GM23338 (cell line): ENCODE results near the gene KCNJ10. TPM values are rescaled to one million over a fixed set of nuclear protein-coding genes. Genes with fewer than 3 reads are reported as not detected.
A peak's percentile ranks its signal among the peaks of the same experiment; 100 is the strongest.

Experiments
- ATAC-seq: fragments of 200-7000 bp; cut with Tn5 transposase; 3 replicates; pipeline ENCODE4 v1.9.1; 2020
- DNase-seq: peaks from one replicate; pipeline ENCODE4 v3.0.0-alpha.2; 2015; ENCODE audit warnings: low spot score
- H2AFZ ChIP-seq: fragments of 200-600 bp; sonication (generic); 2 replicates; pipeline ENCODE4 v1.8.0; 2016; ENCODE audit warnings: antibody characterized with exemption, mild to moderate bottlenecking, moderate library complexity
- H3F3A ChIP-seq: fragments of 200-600 bp; sonication (generic); replicated peaks from 2 replicates; pipeline ENCODE4 v1.8.0; 2017; ENCODE audit warnings: antibody characterized with exemption, mixed run types, low read depth
- H3K27ac ChIP-seq: fragments of 200-600 bp; sonication (generic); 2 replicates; pipeline ENCODE4 v1.6.1; 2016; ENCODE audit warnings: low read depth
- H3K27me3 ChIP-seq: fragments of 200-600 bp; sonication (generic); 2 replicates; pipeline ENCODE4 v1.8.0; 2016; ENCODE audit warnings: mild to moderate bottlenecking, mixed run types, moderate library complexity; ENCODE audit not compliant: insufficient read depth
- H3K36me3 ChIP-seq: fragments of 200-600 bp; sonication (generic); 2 replicates; pipeline ENCODE4 v1.8.0; 2016; ENCODE audit warnings: mild to moderate bottlenecking; ENCODE audit not compliant: insufficient read depth
- H3K4me1 ChIP-seq: fragments of 200-600 bp; sonication (generic); 2 replicates; pipeline ENCODE4 v1.8.0; 2016; ENCODE audit warnings: mild to moderate bottlenecking, moderate library complexity; ENCODE audit not compliant: insufficient read depth
- H3K4me2 ChIP-seq: fragments of 200-600 bp; sonication (generic); 2 replicates; pipeline ENCODE4 v1.7.1; 2017; ENCODE audit warnings: mixed run types
- H3K4me3 ChIP-seq: fragments of 200-600 bp; sonication (generic); 2 replicates; pipeline ENCODE4 v1.6.1; 2016; ENCODE audit warnings: mixed run types
- H3K79me2 ChIP-seq: fragments of 200-600 bp; sonication (generic); replicated peaks from 2 replicates; pipeline ENCODE4 v1.8.0; 2017; ENCODE audit warnings: mild to moderate bottlenecking; ENCODE audit not compliant: insufficient read depth
- H3K9me2 ChIP-seq: fragments of 200-600 bp; sonication (generic); 2 replicates; pipeline ENCODE4 v1.8.0; 2017; ENCODE audit not compliant: insufficient read depth
- H4K20me1 ChIP-seq: fragments of 200-600 bp; sonication (generic); replicated peaks from 2 replicates; pipeline ENCODE4 v1.8.0; 2017; ENCODE audit warnings: mild to moderate bottlenecking; ENCODE audit not compliant: insufficient read depth
- H3K27ac Mint-ChIP-seq: 2 replicates; pipeline ENCODE4 v1.8.0; 2020; ENCODE audit warnings: inconsistent platforms, mild to moderate bottlenecking, moderate library complexity, mixed read lengths
- H3K27me3 Mint-ChIP-seq: 3 replicates; pipeline ENCODE4 v1.8.0; 2022; ENCODE audit warnings: low read depth, mild to moderate bottlenecking, moderate library complexity, mixed read lengths, inconsistent platforms; ENCODE audit not compliant: insufficient read depth, poor library complexity
- H3K36me3 Mint-ChIP-seq: 3 replicates; pipeline ENCODE4 v1.8.0; 2021; ENCODE audit warnings: low read depth, mild to moderate bottlenecking, inconsistent platforms, moderate library complexity, mixed read lengths
- H3K4me1 Mint-ChIP-seq: 3 replicates; pipeline ENCODE4 v1.8.0; 2020; ENCODE audit warnings: mild to moderate bottlenecking, inconsistent platforms, mixed read lengths
- H3K4me3 Mint-ChIP-seq: 3 replicates; pipeline ENCODE4 v1.8.0; 2021; ENCODE audit warnings: moderate library complexity, mild to moderate bottlenecking, inconsistent platforms, mixed read lengths
- H3K9me3 Mint-ChIP-seq: 3 replicates; pipeline ENCODE4 v1.8.0; 2020; ENCODE audit warnings: moderate library complexity, mild to moderate bottlenecking, inconsistent platforms, mixed read lengths
- CREB1 ChIP-seq: fragments of 250-450 bp; sonication (Bioruptor Pico); IDR thresholded peaks from 2 replicates; pipeline ENCODE4 v1.5.0; 2020; ENCODE audit warnings: low read depth, mild to moderate bottlenecking, moderate library complexity
- EZH2 ChIP-seq: fragments of 200-600 bp; sonication (generic); IDR thresholded peaks from one replicate; pipeline ENCODE4 v1.8.0; 2017; ENCODE audit warnings: antibody characterized with exemption, mild to moderate bottlenecking, low read depth; ENCODE audit not compliant: unreplicated experiment
- EZH2phosphoT487 ChIP-seq: fragments of 200-600 bp; sonication (generic); IDR thresholded peaks from one replicate; pipeline ENCODE4 v1.8.1; 2018; ENCODE audit warnings: antibody characterized with exemption; ENCODE audit not compliant: unreplicated experiment
- JUNB ChIP-seq: IDR thresholded peaks from one replicate; pipeline ENCODE4 v1.6.1; 2016; ENCODE audit warnings: antibody characterized with exemption; ENCODE audit not compliant: unreplicated experiment
- POLR2AphosphoS5 ChIP-seq: IDR thresholded peaks from 2 replicates; pipeline ENCODE4 v1.6.1; 2016; ENCODE audit warnings: antibody characterized with exemption, low read depth
- STAT1 ChIP-seq: IDR thresholded peaks from one replicate; pipeline ENCODE4 v1.6.1; 2016; ENCODE audit warnings: antibody characterized with exemption; ENCODE audit not compliant: unreplicated experiment
- ZNF114 ChIP-seq: fragments of 250-450 bp; sonication (Bioruptor Pico); IDR thresholded peaks from 2 replicates; pipeline ENCODE4 v1.5.0; 2020; ENCODE audit warnings: mild to moderate bottlenecking, moderate library complexity
- ZNF331 ChIP-seq: fragments of 250-450 bp; sonication (Bioruptor Pico); IDR thresholded peaks from 2 replicates; pipeline ENCODE4 v1.5.0; 2020; ENCODE audit warnings: low read depth, mild to moderate bottlenecking, moderate library complexity
- polyA plus RNA-seq: library from polyadenylated mRNA; unstranded; fragments of >200 nt; fragmentation: Nextera tagmentation; extraction: Ambion mirVana; gene quantifications from 2 replicates; pipeline ENCODE4 v1.2.1, GENCODE V29; 2016
- total RNA-seq: library from RNA; depleted of rRNA; stranded (reverse); fragments of >200 nt; shearing (Covaris generic); gene quantifications from 2 replicates; pipeline ENCODE4 v1.2.3, GENCODE V29; 2014
- TF ChIP-seq, protein P1 (sequence below): IDR thresholded peaks from one replicate; pipeline ENCODE4 v1.6.1; 2018; ENCODE audit warnings: antibody characterized with exemption; ENCODE audit not compliant: unreplicated experiment
- TF ChIP-seq, protein P2 (sequence below): IDR thresholded peaks from 2 replicates; pipeline ENCODE4 v1.6.1; 2016; ENCODE audit warnings: antibody characterized with exemption

Gene KCNJ10
- total and polyA plus RNA-seq, 2 experiments from 2014 or later: 1.4 to 2.8 TPM

DNA sequence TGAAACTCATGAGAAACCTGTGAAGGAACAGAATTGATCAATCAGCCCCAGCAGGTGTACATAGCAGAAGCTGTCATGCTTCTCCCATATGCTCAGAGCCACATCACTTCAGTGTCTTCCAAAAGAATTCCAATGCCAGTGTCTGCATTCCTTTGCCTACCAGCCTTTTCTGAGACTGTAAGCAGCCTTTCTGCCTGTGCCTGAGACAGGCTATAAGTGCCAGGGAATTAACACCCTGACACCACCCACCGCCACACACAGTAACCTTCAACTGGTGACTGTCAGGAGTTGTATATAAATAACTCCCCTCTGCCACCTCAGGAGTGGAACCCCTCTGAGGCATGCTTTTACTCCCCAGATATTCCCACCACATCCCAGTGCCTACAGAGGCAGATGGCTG lies 77.8 kb downstream of the KCNJ10 start:
- Histone ChIP-seq H3K4me1 (peaks cover 13% of the 10 kb centered on the region), H3K79me2 (no peaks in the 10 kb centered on the region), H3K27me3 (no peaks in the 10 kb centered on the region), H2AFZ (0 out of 2 replicates have a peak overlapping the region, but pooled peaks have one; percentile 43), H3F3A (no peaks in the 10 kb centered on the region), H4K20me1 (no peaks in the 10 kb centered on the region), H3K36me3 (no peaks in the 10 kb centered on the region), H3K4me2 (no peak overlapping the region), H3K27ac (no peak overlapping the region), H3K9me2 (no peaks in the 10 kb centered on the region), H3K4me3 (no peak overlapping the region)
- peak; percentile 22 for DNase-seq
- H3K36me3 Mint-ChIP-seq: no peaks in the 10 kb centered on the region
- no peak overlapping the region for H3K27ac Mint-ChIP-seq
- no peaks in the 10 kb centered on the region for H3K9me3 Mint-ChIP-seq
- ATAC-seq: peak; percentile 54
- peaks cover 2% of the 10 kb centered on the region for H3K27me3 Mint-ChIP-seq
- TF ChIP-seq, protein P1, sequence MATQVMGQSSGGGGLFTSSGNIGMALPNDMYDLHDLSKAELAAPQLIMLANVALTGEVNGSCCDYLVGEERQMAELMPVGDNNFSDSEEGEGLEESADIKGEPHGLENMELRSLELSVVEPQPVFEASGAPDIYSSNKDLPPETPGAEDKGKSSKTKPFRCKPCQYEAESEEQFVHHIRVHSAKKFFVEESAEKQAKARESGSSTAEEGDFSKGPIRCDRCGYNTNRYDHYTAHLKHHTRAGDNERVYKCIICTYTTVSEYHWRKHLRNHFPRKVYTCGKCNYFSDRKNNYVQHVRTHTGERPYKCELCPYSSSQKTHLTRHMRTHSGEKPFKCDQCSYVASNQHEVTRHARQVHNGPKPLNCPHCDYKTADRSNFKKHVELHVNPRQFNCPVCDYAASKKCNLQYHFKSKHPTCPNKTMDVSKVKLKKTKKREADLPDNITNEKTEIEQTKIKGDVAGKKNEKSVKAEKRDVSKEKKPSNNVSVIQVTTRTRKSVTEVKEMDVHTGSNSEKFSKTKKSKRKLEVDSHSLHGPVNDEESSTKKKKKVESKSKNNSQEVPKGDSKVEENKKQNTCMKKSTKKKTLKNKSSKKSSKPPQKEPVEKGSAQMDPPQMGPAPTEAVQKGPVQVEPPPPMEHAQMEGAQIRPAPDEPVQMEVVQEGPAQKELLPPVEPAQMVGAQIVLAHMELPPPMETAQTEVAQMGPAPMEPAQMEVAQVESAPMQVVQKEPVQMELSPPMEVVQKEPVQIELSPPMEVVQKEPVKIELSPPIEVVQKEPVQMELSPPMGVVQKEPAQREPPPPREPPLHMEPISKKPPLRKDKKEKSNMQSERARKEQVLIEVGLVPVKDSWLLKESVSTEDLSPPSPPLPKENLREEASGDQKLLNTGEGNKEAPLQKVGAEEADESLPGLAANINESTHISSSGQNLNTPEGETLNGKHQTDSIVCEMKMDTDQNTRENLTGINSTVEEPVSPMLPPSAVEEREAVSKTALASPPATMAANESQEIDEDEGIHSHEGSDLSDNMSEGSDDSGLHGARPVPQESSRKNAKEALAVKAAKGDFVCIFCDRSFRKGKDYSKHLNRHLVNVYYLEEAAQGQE: no peak
- H3K4me3 Mint-ChIP-seq: no peak overlapping the region
- peaks cover 15% of the 10 kb centered on the region; the same call in 2 of the 3 replicates for H3K4me1 Mint-ChIP-seq

DNA sequence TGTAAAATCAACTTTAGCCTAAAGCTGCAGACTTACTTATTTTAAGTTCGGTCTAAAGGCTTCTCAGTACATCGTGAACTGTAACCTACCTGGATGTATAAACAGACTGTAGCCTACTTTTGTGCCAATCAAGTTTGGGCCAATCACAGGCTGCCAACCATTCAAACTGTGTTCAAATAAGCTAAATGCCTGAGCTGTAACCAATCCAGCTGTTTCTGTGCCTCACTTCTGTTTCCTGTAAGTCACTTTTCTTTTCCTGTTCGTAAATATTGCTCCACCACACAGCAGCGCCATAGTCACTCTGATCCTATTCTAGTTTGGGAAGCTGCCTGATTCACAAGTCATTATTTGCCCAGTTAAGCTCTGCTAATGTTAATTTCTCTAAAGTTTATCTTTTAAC lies 78.4 kb downstream of the KCNJ10 start:
- Histone ChIP-seq H3K4me3 (no peak overlapping the region), H2AFZ (peak overlapping the region; percentile 12; the same call in 1 of the 2 replicates), H3K9me2 (no peaks in the 10 kb centered on the region), H3K4me1 (peaks cover 13% of the 10 kb centered on the region), H3K36me3 (no peaks in the 10 kb centered on the region), H3K27me3 (no peaks in the 10 kb centered on the region), H4K20me1 (no peaks in the 10 kb centered on the region), H3F3A (no peaks in the 10 kb centered on the region), H3K79me2 (no peaks in the 10 kb centered on the region), H3K27ac (no peak overlapping the region), H3K4me2 (no peak overlapping the region)
- DNase-seq: peak; percentile 7
- H3K27ac Mint-ChIP-seq: no peak overlapping the region
- H3K4me3 Mint-ChIP-seq: no peak overlapping the region
- H3K27me3 Mint-ChIP-seq: peaks cover 2% of the 10 kb centered on the region
- H3K4me1 Mint-ChIP-seq: peaks cover 17% of the 10 kb centered on the region; the same call in 2 of the 3 replicates
- no peak for ATAC-seq
- H3K36me3 Mint-ChIP-seq: no peaks in the 10 kb centered on the region
- H3K9me3 Mint-ChIP-seq: no peaks in the 10 kb centered on the region
- TF ChIP-seq, protein P1: no peak
- TF ChIP-seq, protein P2, sequence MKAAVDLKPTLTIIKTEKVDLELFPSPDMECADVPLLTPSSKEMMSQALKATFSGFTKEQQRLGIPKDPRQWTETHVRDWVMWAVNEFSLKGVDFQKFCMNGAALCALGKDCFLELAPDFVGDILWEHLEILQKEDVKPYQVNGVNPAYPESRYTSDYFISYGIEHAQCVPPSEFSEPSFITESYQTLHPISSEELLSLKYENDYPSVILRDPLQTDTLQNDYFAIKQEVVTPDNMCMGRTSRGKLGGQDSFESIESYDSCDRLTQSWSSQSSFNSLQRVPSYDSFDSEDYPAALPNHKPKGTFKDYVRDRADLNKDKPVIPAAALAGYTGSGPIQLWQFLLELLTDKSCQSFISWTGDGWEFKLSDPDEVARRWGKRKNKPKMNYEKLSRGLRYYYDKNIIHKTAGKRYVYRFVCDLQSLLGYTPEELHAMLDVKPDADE: no peak
- TF ChIP-seq EZH2phosphoT487 (no peak), ZNF331 (CRISPR knock-in tag) (no peak), ZNF114 (no peak), CREB1 (CRISPR knock-in tag) (no peak), EZH2 (no peak), POLR2AphosphoS5 (no peak), JUNB (no peak), STAT1 (no peak)
